A204.1 (cell line): ENCODE measurements around the gene CAPN8.

Source experiments
- FAIRE-seq: peaks from 2 replicates; lab custom pipeline; 2012; peaks lifted over from hg19 to GRCh38; lab: Jason Lieb, UNC

The CAPN8 gene

DNA sequence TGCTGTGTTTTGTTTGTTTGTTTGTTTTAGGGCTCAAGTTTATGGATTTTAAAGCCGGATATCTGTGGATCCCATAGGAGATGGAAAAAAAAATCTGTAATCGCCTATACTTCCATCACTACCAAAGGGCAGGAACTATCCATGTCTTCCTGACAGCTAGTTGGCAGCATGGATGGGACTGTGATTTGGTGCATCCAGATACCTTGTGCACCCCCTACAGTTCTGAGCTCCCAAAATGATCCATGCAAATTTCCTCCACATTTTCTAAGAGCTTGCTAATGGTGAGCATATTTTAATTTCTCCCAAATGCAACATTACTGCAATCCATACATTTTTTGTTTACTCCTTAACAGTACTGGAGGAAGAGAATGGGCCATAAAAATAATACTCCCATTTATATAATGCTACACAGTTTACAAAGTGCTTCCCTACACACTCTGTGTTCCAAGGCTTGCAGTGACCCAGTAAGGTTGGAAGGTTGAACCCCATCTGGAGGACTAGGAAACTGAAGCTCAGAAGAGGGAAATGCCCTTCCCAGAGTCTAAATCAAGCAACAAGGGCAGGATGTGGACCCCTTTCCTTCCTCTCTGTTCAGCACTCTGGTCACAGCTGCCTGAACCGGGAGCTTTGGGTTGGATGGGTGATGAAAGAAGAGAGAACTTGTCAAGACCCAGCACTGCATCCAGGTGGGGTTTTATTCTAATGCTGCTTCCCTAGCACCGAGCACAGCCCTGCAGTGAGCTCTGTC lies 48.0 kb downstream of the CAPN8 start:
- no peak for FAIRE-seq

DNA sequence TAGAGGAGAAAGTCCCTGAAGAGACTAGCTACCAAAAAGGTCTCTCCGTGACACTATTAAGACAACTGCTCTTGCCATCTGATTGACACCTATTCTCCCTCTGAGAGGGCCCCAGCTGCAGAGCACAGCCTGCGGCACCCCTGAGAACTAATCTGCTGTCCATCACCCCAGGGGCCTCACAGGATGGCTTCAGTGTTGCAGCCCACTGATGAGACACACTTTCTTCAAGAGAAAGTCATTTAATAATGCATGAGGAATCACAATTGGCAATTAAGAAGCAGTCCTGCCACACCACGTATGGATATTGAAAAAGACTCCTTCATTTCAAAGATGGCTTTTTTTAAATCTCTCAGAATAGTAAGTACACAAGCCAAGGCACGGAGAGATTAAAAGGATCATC lies 48.9 kb downstream of the CAPN8 start:
- FAIRE-seq: no peak

DNA sequence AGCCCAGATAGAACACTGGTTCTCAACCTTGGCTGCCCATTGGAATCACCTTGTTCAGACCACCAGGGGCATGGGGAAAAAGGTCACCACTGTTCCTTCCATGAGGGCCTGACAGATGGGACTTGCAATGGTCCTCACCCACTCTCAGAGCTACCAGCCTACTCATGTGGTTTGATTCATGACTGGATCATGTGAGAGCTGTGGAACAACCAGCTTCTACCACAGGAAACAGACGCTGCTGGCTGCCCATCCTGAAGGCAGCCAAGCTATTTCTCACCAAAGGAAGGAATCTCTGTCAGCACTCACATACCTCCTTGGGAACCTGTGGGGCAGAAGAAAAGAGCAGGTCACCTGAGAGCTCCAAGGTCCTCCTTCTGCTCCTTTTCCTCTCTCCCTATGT lies 53.6 kb downstream of the CAPN8 start:
- no peak for FAIRE-seq

DNA sequence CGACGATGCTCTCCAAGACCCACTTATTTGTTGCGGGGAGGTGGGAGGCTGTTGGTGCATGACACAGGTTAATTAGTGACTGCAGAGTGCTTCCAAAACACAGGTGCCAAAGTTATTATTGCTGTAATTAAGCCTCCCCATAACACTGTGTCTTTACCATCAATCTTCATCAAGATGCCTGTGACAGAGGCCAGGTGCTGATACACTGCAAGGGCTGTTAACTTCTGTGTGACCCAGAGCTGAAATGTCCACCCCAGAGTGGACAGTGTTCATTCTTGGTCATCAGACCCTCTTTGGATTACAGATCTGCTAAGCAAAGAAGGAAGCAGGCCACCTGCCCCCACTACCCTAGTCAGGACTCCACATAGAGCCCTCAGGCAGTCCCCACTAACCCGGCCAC lies 55.5 kb downstream of the CAPN8 start:
- no peak for FAIRE-seq

DNA sequence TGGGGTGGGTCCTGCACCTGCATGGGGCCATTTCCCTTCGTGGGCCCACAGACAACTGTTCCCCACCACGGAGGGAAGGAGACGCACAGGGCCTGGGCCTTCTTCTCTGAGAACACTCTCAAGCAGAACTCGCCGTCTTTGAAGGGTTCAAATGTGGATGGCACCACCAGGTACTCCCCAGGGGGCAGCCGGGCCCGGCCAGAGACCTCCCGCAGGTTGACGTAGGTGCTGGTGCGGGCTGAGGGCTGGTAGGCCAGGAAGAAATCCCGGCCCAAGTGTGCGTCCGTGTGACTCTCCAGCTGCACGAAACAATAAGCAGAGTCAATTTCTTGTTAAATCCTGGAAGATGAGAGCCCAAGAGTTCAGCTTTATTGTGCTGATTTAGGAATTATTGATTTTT lies 56.4 kb downstream of the CAPN8 start:
- FAIRE-seq: no peak

DNA sequence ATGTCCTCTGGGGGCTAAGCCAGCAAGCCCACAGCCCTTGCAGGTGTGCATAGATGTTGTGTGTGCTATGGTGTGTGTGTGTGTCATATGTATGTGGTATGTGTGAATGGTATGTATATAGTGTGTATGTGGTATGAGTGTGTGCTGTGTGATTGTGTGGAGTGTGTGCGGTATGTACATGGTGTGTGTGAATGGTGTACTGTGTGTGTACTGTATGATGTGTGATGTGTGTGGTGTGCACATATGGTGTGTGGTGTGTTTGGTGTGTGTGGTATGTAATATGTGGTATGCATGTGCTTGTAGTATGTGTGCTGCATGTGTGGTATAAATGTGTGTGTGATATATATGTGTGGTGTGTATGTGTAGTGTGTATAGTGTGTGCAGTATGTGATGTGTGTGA lies 107.0 kb downstream of the CAPN8 start:
- FAIRE-seq: no peak

DNA sequence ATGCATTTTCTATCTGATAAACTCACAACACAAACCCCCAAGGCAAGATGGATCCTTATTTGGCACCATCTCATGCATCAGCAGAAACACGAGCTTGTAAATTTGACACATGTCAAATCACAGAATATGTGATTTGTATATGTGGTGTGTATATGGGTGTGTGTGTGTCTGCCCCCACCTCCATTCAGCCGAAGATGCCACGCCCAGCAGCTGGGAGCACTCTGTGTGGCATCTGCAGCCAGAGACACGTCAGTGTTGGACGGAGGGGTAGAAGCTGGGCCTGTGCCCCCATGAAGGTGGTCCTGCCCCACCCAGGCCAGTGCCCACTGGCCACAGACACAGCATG lies 108.4 kb downstream of the CAPN8 start:
- no peak for FAIRE-seq

DNA sequence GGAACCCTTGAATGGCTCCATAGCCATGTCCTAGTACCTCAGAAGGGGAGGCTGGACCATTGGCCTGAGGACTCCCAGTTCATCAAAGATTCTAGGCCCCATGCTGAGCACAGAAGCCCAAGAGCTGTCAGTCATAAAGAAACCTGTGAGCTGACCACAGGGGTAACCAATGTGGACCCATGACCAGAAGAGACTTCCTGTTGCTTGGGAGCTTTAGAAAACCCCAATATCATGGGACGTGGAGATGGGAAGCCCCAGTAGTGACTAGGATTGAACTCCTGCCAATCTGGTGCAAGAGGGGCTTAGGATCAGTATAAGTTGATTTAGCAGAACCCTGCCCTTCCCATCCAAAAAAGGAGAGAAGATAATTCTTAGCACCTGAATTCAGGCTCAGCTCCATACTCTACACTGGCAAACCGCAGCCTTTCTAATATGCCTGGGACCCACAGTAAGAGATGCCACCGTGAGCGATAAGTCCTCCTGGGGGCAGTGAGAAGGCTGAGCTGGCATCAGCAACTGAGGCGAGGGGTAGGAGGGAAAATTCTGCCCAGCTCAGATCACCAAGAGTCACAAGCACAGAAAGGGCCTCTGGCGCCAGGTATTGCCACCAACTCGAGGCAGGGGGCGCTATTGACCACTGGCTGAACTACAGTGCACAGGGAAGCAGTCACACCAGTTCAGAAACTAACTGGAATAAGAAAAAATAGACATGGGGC lies 108.9 kb downstream of the CAPN8 start:
- FAIRE-seq: no peak

DNA sequence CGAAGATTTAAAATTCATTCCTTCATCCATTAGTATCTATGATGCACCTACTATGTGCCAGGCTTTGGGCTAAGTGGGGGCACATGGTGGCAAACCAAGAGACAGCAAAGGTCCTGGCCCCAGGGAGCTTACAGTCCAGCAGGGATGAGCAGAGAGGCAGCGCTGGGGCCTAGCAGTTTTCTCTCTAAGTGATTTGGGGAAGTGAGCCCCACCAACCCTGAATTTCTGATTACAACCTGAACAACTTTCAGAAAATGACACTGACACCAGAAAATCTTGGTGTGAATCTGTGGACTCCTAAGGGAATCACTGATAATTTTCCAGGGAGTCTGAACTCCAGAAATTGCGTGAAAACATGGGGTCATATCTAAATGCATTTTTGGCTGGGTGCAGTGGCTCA lies 111.5 kb downstream of the CAPN8 start:
- FAIRE-seq: no peak

DNA sequence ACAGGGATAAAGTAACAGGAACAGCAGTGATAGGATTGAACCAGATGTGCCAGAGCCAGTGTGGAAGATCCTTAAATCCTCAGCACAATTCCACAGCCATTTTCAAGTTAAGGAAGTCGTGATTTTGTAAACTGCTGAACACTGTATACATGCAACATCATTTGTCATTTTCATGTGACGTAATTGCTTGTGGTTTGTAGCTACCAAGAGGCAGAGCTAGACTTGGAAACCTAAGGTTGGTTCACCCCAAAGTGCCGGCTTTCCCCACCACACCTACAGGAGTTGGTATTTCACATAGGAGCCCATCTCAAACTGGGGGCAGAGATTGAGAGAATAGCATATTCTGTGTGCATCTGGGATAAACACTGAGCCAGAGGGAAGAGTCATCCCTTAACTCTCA lies 113.9 kb downstream of the CAPN8 start:
- no peak for FAIRE-seq

DNA sequence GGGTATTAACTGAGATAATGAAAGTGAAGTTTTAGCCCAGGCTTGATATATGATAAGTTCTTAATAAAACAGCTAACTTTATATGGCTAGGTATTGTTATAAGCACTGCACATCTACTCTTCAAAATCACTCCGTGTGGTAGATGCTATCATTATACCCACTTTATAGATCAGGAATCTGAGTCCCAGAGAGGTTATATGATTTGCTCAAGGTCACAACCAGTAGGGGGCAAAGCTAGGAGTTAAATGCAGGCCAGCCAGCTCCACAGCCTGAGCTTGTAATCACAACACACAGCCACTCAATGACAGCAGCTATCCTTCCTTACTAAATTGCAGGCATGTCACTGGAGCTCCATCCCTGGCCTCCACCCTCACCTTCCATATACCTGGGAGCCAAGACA lies 115.8 kb downstream of the CAPN8 start:
- no peak for FAIRE-seq

DNA sequence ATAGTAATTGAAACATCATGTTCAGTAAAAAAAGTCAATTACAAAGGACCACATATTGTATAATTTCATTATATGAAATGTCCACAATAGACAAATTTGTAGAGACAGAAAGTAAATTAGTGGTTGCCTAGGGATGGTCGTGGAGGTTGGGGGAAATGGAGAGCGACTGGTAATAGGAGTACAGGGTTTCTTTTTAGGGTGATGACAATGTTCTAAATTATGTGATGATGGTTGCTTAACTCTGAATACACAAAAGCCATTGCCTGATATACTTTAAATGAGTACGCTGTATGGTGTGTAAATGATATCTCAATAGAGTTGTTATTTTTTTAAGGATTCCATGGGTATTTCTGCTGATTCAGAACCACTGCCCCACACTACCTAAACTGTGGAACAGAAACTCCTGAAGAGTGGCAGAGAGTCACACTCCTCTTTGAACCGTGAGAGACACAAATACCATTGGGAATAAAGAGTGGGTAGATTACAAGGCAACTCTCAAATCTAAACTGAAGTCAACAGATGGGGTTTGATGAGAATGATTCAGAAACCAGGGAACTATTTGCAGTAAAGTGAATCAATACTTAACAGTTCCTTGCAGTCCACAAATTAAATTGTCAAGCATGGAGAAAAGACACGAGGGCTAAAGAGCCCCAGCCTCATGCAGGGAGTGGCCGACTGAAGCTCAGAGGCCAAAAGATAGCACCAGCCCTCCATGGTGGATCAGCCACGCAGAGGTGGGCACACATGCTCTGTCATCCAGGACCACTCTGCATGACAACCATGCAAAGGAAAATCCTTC lies 118.0 kb downstream of the CAPN8 start:
- no peak for FAIRE-seq

DNA sequence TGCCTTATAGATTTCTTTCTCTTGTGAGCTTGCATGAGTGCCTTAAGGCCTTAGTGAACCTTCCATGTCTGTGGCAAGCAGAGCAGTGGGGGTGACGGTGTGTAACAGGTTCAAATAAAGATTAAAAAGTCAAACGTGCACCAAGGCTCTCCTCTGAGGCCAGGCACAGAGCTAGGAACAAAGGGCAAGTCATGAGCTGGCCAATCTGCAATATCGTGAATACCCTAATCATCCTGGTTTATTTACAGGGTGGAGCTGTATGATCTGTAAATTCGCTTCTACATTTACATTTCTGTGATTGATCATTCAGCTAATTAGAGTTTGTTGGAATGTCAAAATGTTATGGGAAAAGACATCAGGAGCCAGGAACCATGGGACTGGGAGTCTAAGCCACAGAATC lies 120.2 kb downstream of the CAPN8 start:
- FAIRE-seq: no peak

DNA sequence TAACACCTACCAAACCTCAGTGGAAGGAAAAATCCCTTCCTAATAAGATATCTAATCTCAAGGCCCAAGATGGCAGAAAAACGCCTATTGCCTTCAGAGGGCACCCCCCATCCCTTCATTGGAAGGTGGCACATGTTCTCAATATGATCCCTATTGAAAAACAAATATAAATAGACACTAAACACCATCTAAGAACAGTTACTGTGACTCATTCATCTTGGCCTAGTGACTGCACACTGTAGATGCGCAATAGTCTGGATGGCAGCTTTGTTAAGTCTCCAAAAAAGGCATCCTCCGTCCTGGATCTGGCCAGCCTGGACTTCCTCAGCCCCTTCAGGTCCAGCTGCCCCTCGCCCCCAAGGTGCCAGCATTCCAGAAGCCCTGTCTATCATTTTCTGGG lies 121.9 kb downstream of the CAPN8 start:
- FAIRE-seq: no peak

DNA sequence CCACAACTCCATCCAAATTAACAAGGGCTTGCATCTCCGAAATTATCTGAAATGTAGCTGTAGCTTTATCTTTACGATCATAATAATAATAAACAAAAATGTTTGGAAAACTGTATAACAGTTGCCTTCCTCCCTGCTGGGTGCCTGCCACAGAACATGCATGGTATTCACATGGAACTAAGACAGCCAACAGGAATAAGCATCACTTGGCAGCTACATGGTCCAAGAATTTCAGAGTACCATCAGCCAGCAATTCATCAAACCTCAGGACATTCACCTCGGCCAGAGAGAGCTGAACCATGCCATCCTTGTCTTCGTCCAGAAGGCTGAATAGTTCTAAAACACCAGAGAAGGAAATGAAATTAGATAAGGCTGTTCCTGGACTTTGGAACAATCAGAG lies 122.7 kb downstream of the CAPN8 start:
- FAIRE-seq: no peak

DNA sequence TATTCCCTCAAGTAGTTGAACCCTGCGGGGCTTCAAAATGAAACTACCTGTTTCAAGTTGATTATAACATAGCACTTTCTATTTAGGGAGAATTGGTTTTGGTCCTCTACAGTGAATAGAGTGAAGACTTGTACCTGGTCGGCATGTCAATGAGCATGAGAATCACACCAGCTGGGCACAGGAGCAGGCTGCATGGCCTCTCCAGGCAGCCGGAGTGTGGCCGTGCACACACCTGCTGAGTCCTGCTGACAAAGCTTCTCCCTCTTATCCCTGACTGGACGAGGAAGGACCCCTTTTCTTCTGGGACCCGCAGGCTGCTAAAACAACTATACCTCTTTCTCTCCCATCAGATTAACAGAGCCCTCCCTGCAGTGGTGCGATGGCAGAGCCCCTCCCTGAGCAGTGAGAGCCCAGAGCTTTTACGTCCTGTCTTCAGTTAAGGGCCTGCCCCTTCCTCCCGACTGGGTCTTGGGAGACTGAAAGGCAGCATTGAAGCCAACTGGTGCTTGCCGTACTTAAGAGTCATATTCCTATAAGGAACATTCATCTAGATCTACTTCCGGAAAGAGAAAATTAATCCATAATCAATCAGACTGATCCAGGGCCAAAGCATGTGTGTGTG lies 124.9 kb downstream of the CAPN8 start:
- FAIRE-seq: no peak

DNA sequence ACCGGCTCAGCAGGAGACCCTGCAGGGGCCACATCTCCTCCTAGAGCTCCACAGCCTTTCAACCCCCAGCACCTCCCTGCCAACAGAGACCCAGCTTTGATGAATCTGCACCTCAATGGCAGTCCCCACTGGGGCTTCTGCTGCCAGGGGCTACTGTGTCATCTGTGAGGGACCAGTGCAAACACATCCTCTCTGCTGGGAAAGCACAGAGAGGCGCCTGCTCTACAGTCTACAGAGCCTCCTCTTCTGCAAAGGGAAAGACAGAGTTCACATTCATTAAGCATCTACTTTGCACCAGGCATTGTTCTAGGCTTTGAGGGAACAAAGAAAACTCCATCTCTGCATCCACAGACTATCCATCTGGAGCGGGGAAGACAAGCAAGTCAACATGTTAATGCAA lies 125.8 kb downstream of the CAPN8 start:
- FAIRE-seq: no peak

DNA sequence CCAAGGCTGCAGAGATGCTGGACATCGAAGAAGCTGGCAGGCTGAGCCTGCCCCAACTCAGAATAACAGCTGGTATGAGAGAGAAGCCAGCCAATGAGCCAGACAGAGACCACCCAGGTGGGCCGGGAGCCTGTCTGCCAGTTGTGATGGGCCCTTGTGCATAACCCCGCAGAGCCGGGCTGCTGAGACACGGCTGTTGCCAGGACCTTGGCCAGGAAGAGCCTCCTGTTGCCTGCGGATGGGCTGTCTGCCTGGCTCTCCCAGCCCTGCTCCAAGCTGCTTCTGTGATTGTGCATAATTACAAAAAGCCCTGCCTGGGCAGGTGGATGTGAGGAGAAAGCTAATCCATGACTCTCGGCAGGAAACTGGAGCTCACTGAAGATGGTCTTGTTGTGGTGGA lies 126.5 kb downstream of the CAPN8 start:
- FAIRE-seq: no peak

DNA sequence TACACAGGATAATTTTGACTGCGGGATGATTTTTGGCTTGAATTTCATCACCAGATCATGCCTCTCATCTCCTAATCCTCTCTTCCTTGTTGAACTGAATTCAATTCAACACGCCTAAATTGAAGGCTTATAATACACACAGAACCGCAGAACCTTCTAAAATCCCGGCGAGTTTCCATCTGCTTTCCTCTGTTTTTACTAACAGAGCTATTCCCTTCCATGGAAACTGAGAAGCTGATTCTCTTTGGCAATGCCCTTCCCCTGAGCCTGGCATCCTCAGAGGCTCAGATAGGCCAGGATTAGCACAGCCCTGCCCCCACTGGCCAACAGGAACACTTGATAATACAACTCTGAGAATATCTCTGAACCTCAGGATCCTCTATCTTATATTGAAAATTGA lies 130.2 kb downstream of the CAPN8 start:
- no peak for FAIRE-seq

DNA sequence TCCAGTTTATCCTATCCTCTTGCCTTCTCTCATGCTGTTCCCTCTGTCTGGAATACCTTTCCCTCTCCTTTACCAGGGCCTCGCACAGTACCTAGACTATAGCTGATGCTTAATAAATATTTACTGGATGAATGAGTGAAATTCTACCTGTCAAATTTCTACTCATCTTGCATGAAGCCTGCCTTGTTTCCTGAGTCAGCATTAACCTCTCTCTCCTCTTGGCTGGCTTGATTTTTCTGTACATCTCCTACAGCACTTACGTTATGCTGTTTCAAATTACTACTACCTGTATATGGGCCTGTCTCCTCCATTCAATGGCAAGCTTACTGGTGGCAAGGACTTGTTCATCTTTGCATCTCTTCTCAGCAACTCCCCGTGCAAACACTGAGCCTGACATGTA lies 130.8 kb downstream of the CAPN8 start:
- FAIRE-seq: no peak

DNA sequence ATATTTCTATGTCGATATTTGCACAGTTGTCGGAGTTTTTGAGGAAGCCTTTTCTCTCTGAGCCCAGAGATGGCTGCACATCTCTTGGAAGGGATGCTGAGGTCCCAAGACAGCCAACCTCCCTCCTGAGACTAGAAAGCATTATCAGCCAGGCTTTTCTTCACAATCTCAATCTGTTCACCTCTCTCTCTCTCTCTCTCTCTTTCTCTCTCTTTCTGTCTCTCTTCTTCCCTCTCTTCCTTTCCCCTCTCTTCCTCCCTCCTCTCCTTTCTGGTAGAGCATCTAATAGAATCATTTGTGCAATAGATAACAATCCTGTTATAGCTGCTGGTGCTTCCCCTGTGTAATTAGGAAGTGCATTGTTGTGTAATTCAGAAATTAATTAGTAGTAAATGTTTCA lies 131.8 kb downstream of the CAPN8 start:
- FAIRE-seq: no peak

DNA sequence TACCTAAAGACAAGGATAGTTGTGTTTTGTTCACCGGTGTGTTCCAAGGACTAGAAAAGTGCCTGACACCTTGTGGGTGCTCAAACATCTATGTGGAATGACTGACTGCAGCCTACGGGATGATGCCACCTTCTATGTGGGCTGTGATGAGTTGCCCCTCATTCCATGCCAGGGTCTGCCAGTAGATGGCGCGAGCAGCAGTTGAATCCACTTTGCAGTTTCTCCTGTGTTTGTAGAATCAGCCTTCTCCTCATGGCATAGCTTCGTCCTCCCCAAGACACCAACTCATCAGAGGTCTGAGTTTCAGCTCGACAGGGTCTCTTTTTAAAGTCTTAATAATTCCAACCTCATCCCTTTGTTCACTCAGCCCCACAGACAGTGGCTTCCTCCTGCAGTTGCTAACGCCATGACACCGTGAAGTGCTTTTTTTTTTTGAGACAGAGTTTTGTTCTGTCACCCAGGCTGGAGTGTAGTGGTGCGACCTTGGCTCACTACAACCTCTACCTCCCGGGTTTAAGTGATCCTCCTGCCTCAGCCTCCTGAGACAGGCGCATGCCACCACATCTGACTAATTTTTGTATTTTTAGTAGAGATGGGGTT lies 133.7 kb downstream of the CAPN8 start:
- FAIRE-seq: no peak

DNA sequence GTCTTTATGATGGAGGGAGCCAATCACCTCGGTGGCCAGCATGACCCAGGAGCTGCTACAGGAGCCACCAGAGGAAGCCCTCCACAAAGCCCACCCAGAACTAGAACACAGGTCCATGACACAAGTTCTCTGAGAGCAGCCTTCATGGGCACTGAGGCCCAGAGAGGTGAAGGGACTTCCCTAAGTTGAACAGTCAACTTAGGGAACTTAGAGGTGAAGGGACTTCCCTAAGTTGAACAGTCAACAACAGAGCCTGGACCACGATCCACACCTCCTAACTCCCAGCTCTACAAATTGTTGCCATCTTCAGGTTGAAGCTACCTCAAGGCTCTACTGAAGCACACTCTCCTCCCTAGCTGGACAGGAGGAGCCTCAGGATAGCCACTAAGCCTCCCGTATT lies 139.5 kb downstream of the CAPN8 start:
- no peak for FAIRE-seq
